ENCODE measurements around the gene NFASC. TPM values are rescaled to one million over a fixed set of nuclear protein-coding genes. Genes with fewer than 3 reads are reported as not detected.

NFASC gene
- total RNA-seq, 2 experiments from 2014 or later = 0.32 TPM; not detected in 1

DNA sequence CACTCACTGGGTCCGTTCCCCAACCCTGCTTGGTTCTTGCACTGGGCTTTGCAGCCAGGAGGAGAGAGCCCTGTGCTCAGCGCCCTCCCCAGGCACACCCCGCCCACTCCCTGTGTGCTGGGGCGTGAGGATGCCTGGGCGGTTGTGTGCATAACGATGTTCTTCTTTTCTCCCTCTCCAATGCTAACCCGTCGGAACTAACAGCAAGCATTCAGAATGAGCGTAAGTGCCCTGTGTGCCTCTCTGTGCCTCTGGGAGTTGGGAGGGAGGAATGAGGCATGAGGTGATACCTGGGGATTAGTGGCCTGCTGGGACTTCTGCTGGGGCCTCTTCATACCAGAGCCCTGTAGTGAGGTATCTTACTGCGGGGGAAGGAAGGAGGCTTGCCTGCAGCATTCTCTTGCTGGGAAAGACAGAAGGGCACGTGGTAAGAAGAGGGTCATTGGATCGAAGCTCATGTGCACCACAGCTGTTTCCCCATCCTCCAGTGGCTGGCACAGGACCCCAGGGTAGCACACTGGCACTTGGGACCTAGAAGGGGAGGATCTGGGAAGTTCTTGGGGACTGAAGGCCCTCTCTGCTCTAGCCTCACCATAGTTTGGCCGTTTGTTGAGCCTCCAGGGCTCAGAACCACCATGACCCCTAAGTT, 79.8 kb downstream of the NFASC start:
- Mint-ChIP-seq H3K4me3 (no peak overlapping the region), H3K36me3 (ENCODE audit: low read depth) (no peaks in the 10 kb centered on the region), H3K27ac (no peak overlapping the region), H3K9me3 (ENCODE audit: insufficient read depth) (no peaks in the 10 kb centered on the region), H3K4me1 (ENCODE audit: low read depth) (peaks cover 6% of the 10 kb centered on the region), H3K27me3 (ENCODE audit: low read depth) (peaks cover 17% of the 10 kb centered on the region)
- ChIA-PET CTCF (no interaction called here), POLR2A (no interaction called here)
- DNase-seq = no peak
- no peak for ATAC-seq

DNA sequence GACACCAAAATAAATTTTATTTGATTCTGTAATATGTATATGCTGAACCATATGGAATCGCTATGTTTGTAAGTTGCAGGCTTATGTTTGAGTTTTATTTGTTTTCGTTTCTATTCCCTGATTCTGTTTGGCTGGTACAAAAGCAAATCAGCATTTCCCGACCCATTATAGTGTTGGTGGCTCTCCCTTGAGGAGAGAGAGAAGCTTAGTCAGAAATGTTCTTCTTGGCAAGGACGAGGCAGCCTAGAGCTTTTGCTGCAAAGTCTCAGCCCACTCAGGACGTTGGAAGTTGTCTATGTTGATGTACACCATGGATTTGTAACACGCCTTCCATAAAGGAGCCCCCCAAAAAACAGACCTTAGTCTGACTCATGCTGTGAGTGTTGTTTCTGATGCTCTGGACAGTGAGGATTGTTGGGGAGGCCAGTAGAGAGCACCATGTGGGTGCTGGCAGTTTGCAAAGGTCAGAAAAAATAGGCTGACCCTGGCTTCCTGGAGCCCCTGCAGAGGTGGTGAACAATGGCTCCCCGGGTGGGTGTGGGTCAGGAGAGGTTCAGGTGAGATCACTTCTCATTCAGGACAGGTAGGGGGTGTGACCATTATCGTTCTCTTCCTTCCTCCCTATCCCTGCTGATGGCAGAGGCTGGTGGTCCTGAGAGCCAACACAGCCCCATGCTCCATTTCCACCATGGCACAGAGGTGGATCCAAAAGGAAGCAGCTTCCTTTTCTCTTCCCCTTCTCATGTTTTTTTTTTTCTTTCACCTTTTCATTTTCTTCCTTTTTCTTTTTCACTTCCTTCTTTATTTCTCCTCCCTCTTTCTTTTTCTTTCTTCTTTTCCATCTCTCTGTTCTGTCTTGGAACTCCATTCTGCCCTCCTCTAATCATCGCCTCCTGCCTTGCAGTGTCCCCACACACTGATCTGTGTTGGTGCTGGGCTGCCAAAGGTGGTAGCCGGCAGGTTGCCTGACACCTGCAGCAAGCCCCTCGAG, 88.0 kb downstream of the NFASC start:
- no peak for ATAC-seq
- Mint-ChIP-seq H3K4me1 (ENCODE audit: low read depth) (no peaks in the 10 kb centered on the region), H3K9me3 (ENCODE audit: insufficient read depth) (no peaks in the 10 kb centered on the region), H3K27ac (no peak overlapping the region), H3K27me3 (ENCODE audit: low read depth) (peaks cover 36% of the 10 kb centered on the region), H3K4me3 (no peak overlapping the region), H3K36me3 (ENCODE audit: low read depth) (no peaks in the 10 kb centered on the region)
- ChIA-PET POLR2A (interaction anchor here (0.8 kb wide), 1 partner anchor 35 kb away, joined by 3 read pairs; no protein-coding TSS in a partner anchor), CTCF (no interaction called here)
- no peak for DNase-seq

DNA sequence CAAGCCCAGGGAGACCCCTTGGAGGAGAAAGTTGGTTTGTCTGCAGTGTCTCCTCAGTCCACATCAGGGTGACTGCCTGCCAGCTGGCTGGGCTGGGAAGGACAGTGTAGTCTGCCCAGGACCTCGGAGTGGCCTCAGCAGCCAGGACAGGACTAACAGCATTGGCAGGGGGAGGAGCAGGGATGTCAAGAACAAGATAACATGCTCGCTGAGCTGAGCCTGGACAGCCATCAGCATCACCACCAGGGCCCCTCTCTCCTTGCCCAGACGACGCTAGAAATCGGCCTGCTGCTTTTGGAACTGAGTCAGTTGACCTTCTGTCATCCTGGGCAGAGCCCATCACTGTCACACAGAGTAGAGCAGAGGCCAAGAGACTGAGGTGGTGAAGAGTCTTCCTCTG, 88.7 kb downstream of the NFASC start:
- no peak for DNase-seq
- no peak for ATAC-seq
- peaks cover 36% of the 10 kb centered on the region for H3K27me3 Mint-ChIP-seq (ENCODE audit: low read depth)
- no peak overlapping the region for H3K4me3 Mint-ChIP-seq
- POLR2A ChIA-PET = no interaction called here
- CTCF ChIA-PET = no interaction called here
- no peaks in the 10 kb centered on the region for H3K36me3 Mint-ChIP-seq (ENCODE audit: low read depth)
- H3K27ac Mint-ChIP-seq = no peak overlapping the region
- no peaks in the 10 kb centered on the region for H3K9me3 Mint-ChIP-seq (ENCODE audit: insufficient read depth)
- H3K4me1 Mint-ChIP-seq (ENCODE audit: low read depth) = no peaks in the 10 kb centered on the region

DNA sequence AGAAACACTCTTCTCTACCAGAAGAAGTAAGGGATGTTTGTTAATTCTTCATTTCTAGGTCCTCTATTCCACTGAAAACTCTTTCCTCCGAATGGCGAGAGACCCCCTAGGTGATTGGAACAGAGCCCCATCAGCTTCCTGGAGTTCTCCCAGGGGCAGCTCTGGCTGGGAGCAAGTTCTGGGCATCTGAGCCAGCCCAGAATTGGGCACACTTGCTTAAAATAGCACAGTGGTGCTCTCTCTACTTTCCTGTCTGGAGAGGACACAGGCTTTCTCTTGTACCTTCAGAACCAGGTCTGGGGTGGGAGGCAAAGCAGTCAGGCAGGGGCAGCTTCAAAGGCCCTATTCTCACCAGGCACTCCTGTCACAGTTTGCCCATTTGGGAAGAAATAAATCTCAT, 89.2 kb downstream of the NFASC start:
- H3K4me3 Mint-ChIP-seq = no peak overlapping the region
- ATAC-seq = no peak
- no peaks in the 10 kb centered on the region for H3K9me3 Mint-ChIP-seq (ENCODE audit: insufficient read depth)
- POLR2A ChIA-PET = no interaction called here
- H3K27ac Mint-ChIP-seq = no peak overlapping the region
- DNase-seq = no peak
- peaks cover 36% of the 10 kb centered on the region for H3K27me3 Mint-ChIP-seq (ENCODE audit: low read depth)
- H3K36me3 Mint-ChIP-seq (ENCODE audit: low read depth) = no peaks in the 10 kb centered on the region
- H3K4me1 Mint-ChIP-seq (ENCODE audit: low read depth) = no peaks in the 10 kb centered on the region
- CTCF ChIA-PET = no interaction called here

DNA sequence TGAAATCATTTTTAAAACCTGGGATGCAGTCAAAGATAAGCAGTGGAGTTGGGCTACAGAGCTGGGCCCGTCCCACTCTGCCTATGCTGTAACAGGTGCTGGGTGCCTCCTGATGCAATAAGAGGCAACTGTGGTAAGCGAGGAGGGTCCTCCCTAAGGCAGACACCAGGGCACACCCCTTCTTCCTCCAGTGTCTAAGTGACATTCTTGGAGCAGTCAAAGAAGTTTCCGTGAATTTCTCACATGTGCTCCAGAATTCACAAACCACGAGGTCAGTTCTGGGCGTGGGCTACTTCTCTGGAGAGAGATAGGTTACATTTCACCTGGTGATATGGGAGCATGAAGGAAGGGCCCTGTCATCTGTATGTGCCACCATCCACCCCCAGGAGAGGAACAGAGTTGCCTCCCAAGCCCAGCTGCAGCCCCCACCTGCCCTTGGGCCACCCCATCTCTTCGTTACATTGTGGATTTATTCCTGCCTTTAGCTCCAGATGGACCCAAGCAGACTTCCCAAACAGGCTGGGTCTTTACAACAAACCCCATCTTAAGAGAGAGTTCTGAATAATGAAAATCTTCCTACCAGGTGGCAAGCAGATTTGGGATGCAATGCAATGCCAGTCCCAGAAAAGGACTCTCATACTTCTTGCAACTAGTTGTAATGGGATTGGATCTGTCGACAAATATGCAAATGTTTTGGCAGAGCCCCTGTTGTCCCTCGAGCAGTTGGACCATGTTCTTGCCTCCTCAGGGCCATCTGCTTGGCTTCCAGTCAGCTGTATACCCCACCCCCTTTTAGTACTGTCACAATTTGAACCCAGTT, 89.9 kb downstream of the NFASC start:
- no peak overlapping the region for H3K27ac Mint-ChIP-seq
- no peak for DNase-seq
- no peak for ATAC-seq
- H3K27me3 Mint-ChIP-seq (ENCODE audit: low read depth) = peaks cover 38% of the 10 kb centered on the region
- H3K4me3 Mint-ChIP-seq = no peak overlapping the region
- ChIA-PET POLR2A (no interaction called here), CTCF (interaction anchor here (1.2 kb wide), 1 partner anchor 17 kb away, joined by 3 read pairs; no protein-coding TSS in a partner anchor)
- H3K9me3 Mint-ChIP-seq (ENCODE audit: insufficient read depth) = no peaks in the 10 kb centered on the region
- H3K4me1 Mint-ChIP-seq (ENCODE audit: low read depth) = no peaks in the 10 kb centered on the region
- H3K36me3 Mint-ChIP-seq (ENCODE audit: low read depth) = no peaks in the 10 kb centered on the region

DNA sequence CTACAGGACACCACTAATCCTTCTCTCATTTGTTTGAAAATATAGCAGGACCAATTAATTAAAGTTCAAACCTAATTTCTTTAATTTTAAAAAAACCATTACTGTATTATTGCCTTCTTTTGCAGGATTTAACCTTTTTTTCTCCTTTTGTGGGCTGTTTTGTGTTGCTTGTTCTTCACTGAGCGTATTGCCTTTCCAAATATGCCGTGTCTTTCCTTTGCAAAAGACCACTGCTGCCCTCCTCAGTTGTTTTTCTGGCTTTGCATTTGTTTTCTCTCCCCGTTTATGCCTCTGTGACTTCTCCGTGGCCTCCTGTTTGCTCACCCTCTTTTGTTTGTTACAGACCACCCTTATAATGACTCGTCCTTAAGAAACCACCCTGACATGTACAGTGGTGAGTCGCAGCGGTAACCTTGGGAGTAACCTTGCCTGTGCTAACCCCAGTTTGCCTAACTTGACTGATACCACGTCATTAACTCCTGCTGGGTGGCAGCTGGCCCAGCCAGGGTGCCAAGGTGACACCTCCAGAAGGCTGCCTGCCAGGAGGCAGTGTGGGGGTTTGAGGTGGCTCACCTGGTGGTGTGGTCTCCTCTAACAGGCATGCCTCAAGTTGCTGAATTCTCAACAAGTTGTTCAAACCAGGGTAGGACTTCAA, 91.2 kb downstream of the NFASC start:
- CTCF ChIA-PET = interaction anchor here (3.1 kb wide), 1 partner anchor 99 kb away, joined by 11 read pairs; no protein-coding TSS in a partner anchor
- no peaks in the 10 kb centered on the region for H3K9me3 Mint-ChIP-seq (ENCODE audit: insufficient read depth)

DNA sequence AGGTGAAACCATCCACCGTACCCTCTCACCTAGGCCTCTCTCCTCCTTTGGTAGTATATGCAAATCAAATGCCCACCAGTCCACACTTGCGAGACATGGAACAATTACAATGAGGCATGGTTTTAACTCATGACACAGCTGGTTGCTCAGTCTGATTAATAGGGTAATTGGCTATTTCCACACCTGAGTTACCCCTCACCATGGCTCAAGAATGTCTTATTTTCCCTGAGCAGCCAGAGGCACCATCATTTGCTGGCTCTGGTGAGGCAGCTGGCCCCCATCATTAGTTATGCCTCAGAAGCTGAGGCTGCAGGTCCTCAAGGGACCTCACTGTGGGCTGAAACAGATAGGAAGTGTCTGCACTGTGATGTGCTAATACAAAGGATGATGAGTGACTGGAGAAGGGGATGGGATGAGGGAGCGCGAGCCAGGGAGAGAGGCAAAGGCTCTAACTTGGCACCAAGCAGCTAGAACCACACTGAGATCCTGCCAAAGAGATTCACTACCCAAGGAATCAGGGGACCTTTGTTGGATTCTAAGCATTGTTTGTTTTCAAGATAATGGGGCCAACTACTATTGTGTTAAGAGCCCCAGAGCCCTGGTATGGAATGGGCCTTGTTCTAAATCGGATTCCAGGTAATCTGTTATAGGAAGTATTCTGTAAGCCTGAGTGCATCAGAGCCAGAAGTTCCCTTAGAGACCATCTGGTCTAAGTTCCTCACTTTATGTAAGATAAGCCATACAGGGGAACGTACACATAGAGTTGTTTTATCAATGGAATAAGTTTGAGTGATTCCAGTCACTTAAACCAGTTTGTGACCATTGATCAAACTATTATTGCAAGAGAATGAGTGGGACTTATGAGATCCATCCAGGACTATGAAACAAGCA, 92.3 kb downstream of the NFASC start:
- ATAC-seq (no peak), DNase-seq (no peak)
- H3K27me3 Mint-ChIP-seq (ENCODE audit: low read depth) = peaks cover 26% of the 10 kb centered on the region
- H3K27ac Mint-ChIP-seq = no peak overlapping the region
- H3K9me3 Mint-ChIP-seq (ENCODE audit: insufficient read depth) = no peaks in the 10 kb centered on the region
- no peaks in the 10 kb centered on the region for H3K36me3 Mint-ChIP-seq (ENCODE audit: low read depth)
- H3K4me3 Mint-ChIP-seq = no peak overlapping the region
- ChIA-PET POLR2A (no interaction called here), CTCF (interaction anchor here (1.4 to 3.1 kb wide), 2 partner anchors 98 to 156 kb away, joined by 3 to 11 read pairs; no protein-coding TSS in a partner anchor)
- H3K4me1 Mint-ChIP-seq (ENCODE audit: low read depth) = no peaks in the 10 kb centered on the region

More for the DNA sequence above, 91.2 kb downstream of the NFASC start:
- H3K4me3 Mint-ChIP-seq = no peak overlapping the region
- ATAC-seq (no peak), DNase-seq (no peak)
- no peak overlapping the region for H3K27ac Mint-ChIP-seq
- H3K4me1 Mint-ChIP-seq (ENCODE audit: low read depth) = no peaks in the 10 kb centered on the region
- POLR2A ChIA-PET = no interaction called here
- H3K27me3 Mint-ChIP-seq (ENCODE audit: low read depth) = peaks cover 31% of the 10 kb centered on the region
- H3K36me3 Mint-ChIP-seq (ENCODE audit: low read depth) = no peaks in the 10 kb centered on the region

DNA sequence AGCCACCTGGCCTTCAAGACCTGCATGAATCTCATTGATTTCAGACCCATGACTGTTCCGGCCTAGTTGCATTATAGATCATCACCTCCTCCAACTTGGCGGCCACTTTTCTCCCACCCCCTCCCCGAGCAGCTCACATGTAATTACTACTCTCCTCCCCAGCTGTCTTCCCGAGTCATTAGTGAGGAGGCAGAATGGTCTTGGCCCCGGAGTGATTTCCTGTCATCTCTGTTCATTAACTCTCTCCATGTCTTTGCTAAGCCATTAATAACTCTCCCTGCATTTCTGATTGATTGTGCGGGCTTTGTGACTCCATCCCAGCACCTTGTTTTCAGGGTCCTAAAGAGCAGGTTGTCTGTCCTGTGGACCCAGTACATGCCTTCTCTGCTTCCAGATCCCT, 96.8 kb downstream of the NFASC start:
- H3K36me3 Mint-ChIP-seq (ENCODE audit: low read depth) = no peaks in the 10 kb centered on the region
- H3K27ac Mint-ChIP-seq = no peak overlapping the region
- H3K4me1 Mint-ChIP-seq (ENCODE audit: low read depth) = peaks cover 13% of the 10 kb centered on the region
- no peak for ATAC-seq
- H3K27me3 Mint-ChIP-seq (ENCODE audit: low read depth) = peaks cover 21% of the 10 kb centered on the region
- no peak overlapping the region for H3K4me3 Mint-ChIP-seq
- POLR2A ChIA-PET = no interaction called here
- H3K9me3 Mint-ChIP-seq (ENCODE audit: insufficient read depth) = no peaks in the 10 kb centered on the region
- CTCF ChIA-PET = interaction anchor here (1.1 to 2.4 kb wide), 3 partner anchors 26 to 203 kb away, joined by 3 to 10 read pairs (median 5); no protein-coding TSS in a partner anchor
- no peak for DNase-seq

DNA sequence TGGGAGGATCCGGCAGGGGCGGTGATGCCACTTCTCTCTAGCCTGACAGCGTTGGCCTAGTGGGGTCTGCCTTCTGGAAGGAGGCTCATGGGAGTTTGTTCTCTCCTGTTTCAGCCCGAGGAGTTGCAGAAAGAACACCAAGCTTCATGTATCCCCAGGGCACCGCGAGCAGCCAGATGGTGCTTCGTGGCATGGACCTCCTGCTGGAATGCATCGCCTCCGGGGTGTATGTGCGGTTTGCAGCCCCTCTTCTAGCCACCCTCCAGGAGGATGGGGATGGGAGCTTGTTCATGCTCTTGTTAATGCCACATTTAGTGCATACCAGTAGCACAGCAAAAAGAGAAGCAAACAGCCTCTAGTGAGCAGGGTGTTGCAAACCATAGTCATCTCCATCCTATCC, 97.5 kb downstream of the NFASC start:
- ATAC-seq (no peak), DNase-seq (no peak)
- CTCF ChIA-PET = interaction anchor here (1.1 to 1.9 kb wide), 2 partner anchors 93 to 204 kb away, joined by 3 to 5 read pairs; no protein-coding TSS in a partner anchor
- Mint-ChIP-seq H3K4me3 (no peak overlapping the region), H3K36me3 (ENCODE audit: low read depth) (no peaks in the 10 kb centered on the region), H3K27me3 (ENCODE audit: low read depth) (peaks cover 18% of the 10 kb centered on the region), H3K4me1 (ENCODE audit: low read depth) (peaks cover 19% of the 10 kb centered on the region), H3K9me3 (ENCODE audit: insufficient read depth) (no peaks in the 10 kb centered on the region), H3K27ac (no peak overlapping the region)
- POLR2A ChIA-PET = no interaction called here

DNA sequence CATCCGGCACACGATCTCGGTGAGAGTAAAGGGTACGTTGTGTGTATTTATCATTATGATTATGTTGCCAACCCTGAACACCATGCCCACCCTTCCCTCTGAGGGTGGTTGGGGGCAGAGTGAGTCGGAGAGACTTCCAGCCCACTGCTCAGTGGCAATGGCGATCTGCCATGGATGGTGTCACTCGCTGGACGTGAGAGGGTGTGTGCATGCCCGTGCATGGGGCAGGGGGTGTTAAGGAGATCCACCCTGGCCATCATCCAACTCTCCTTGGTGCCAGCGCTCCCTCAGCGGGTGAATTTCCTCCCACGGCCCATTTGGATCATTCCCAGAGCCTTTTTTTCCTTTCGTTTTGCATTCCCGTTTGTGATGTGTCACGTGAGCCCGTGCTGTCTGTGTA, 98.3 kb downstream of the NFASC start:
- H3K4me3 Mint-ChIP-seq = no peak overlapping the region
- H3K9me3 Mint-ChIP-seq (ENCODE audit: insufficient read depth) = no peaks in the 10 kb centered on the region
- H3K27ac Mint-ChIP-seq = no peak overlapping the region
- DNase-seq = no peak
- ChIA-PET POLR2A (no interaction called here), CTCF (interaction anchor here (1.2 kb wide), 1 partner anchor 20 kb away, joined by 3 read pairs; no protein-coding TSS in a partner anchor)
- H3K36me3 Mint-ChIP-seq (ENCODE audit: low read depth) = no peaks in the 10 kb centered on the region
- peaks cover 21% of the 10 kb centered on the region for H3K4me1 Mint-ChIP-seq (ENCODE audit: low read depth)
- H3K27me3 Mint-ChIP-seq (ENCODE audit: low read depth) = peaks cover 25% of the 10 kb centered on the region
- no peak for ATAC-seq

Data from activated CD8-positive, alpha-beta T cell treated with anti-CD3 and anti-CD28 coated beads, Interleukin-2, amount 10 ng/mL, durations not matched to agents 7 days and 5 days (primary cell).